SK-N-SH treated with all-trans-retinoic acid at 6 μM for 48 hours (cell line): ENCODE data around the gene CEPT1.

Experiments used
- ARNTL ChIP-seq: fragments of 450-650 bp; formaldehyde crosslinking; IDR thresholded peaks from 2 replicates; pipeline ENCODE4 v1.5.0; 2020; ENCODE audit warnings: low read depth, mild to moderate bottlenecking, moderate library complexity, borderline replicate concordance
- ESRRG ChIP-seq: fragments of 250-450 bp; sonication (Bioruptor Pico); IDR thresholded peaks from 2 replicates; pipeline ENCODE4 v1.6.1; 2021; ENCODE audit warnings: mild to moderate bottlenecking
- ISL1 ChIP-seq: fragments of 250-450 bp; sonication (Bioruptor Pico); IDR thresholded peaks from 2 replicates; pipeline ENCODE4 v2.1.2; 2022; ENCODE audit warnings: mild to moderate bottlenecking, moderate library complexity
- OSR1 ChIP-seq: fragments of 250-450 bp; sonication (Bioruptor Pico); IDR thresholded peaks from 2 replicates; pipeline ENCODE4 v1.8.0; 2022; ENCODE audit warnings: moderate library complexity, mild to moderate bottlenecking, inconsistent platforms
- PATZ1 ChIP-seq: fragments of 250-450 bp; sonication (Bioruptor Pico); IDR thresholded peaks from 2 replicates; pipeline ENCODE4 v1.8.0; 2020; ENCODE audit warnings: mild to moderate bottlenecking, moderate library complexity, borderline replicate concordance
- SNAI2 ChIP-seq: fragments of 250-450 bp; sonication (Bioruptor Pico); IDR thresholded peaks from 2 replicates; pipeline ENCODE4 v1.5.0; 2020; ENCODE audit warnings: mild to moderate bottlenecking, moderate library complexity
- ZC3H10 ChIP-seq: fragments of 250-450 bp; sonication (Bioruptor Pico); IDR thresholded peaks from 2 replicates; pipeline ENCODE4 v1.5.1; 2021; ENCODE audit warnings: mild to moderate bottlenecking, moderate library complexity
- ZNF565 ChIP-seq: fragments of 450-650 bp; formaldehyde crosslinking; conservative IDR thresholded peaks from 2 replicates; pipeline ENCODE4 v1.5.0; 2020; ENCODE audit warnings: low read depth, mild to moderate bottlenecking, moderate library complexity
- TF ChIP-seq, protein P1 (sequence below): fragments of 250-450 bp; sonication (Bioruptor Pico); IDR thresholded peaks from 2 replicates; pipeline ENCODE4 v1.5.1; 2020; ENCODE audit warnings: low read depth, mild to moderate bottlenecking, moderate library complexity
- TF ChIP-seq, protein P2 (sequence below): fragments of 250-450 bp; sonication (Bioruptor Pico); IDR thresholded peaks from 2 replicates; pipeline ENCODE4 v1.5.0; 2020; ENCODE audit warnings: mild to moderate bottlenecking, moderate library complexity
- TF ChIP-seq, protein P3 (sequence below): fragments of 250-450 bp; sonication (Bioruptor Pico); IDR thresholded peaks from 2 replicates; pipeline ENCODE4 v1.5.1; 2021; ENCODE audit warnings: mild to moderate bottlenecking, moderate library complexity

- no peak for TF ChIP-seq SNAI2 (CRISPR knock-in tag)
- TF ChIP-seq PATZ1 (CRISPR knock-in tag), result no peak
- TF ChIP-seq ZC3H10 (CRISPR knock-in tag), result no peak
- TF ChIP-seq, protein P1, sequence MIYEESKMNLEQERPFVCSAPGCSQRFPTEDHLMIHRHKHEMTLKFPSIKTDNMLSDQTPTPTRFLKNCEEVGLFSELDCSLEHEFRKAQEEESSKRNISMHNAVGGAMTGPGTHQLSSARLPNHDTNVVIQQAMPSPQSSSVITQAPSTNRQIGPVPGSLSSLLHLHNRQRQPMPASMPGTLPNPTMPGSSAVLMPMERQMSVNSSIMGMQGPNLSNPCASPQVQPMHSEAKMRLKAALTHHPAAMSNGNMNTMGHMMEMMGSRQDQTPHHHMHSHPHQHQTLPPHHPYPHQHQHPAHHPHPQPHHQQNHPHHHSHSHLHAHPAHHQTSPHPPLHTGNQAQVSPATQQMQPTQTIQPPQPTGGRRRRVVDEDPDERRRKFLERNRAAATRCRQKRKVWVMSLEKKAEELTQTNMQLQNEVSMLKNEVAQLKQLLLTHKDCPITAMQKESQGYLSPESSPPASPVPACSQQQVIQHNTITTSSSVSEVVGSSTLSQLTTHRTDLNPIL, result no peak
- TF ChIP-seq OSR1 (CRISPR knock-in tag), result no peak
- TF ChIP-seq, protein P2, sequence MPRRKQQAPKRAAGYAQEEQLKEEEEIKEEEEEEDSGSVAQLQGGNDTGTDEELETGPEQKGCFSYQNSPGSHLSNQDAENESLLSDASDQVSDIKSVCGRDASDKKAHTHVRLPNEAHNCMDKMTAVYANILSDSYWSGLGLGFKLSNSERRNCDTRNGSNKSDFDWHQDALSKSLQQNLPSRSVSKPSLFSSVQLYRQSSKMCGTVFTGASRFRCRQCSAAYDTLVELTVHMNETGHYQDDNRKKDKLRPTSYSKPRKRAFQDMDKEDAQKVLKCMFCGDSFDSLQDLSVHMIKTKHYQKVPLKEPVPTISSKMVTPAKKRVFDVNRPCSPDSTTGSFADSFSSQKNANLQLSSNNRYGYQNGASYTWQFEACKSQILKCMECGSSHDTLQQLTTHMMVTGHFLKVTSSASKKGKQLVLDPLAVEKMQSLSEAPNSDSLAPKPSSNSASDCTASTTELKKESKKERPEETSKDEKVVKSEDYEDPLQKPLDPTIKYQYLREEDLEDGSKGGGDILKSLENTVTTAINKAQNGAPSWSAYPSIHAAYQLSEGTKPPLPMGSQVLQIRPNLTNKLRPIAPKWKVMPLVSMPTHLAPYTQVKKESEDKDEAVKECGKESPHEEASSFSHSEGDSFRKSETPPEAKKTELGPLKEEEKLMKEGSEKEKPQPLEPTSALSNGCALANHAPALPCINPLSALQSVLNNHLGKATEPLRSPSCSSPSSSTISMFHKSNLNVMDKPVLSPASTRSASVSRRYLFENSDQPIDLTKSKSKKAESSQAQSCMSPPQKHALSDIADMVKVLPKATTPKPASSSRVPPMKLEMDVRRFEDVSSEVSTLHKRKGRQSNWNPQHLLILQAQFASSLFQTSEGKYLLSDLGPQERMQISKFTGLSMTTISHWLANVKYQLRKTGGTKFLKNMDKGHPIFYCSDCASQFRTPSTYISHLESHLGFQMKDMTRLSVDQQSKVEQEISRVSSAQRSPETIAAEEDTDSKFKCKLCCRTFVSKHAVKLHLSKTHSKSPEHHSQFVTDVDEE (CRISPR knock-in tag), result no peak
- TF ChIP-seq, protein P3, sequence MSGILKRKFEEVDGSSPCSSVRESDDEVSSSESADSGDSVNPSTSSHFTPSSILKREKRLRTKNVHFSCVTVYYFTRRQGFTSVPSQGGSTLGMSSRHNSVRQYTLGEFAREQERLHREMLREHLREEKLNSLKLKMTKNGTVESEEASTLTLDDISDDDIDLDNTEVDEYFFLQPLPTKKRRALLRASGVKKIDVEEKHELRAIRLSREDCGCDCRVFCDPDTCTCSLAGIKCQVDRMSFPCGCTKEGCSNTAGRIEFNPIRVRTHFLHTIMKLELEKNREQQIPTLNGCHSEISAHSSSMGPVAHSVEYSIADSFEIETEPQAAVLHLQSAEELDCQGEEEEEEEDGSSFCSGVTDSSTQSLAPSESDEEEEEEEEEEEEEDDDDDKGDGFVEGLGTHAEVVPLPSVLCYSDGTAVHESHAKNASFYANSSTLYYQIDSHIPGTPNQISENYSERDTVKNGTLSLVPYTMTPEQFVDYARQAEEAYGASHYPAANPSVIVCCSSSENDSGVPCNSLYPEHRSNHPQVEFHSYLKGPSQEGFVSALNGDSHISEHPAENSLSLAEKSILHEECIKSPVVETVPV (CRISPR knock-in tag), result no peak
- TF ChIP-seq ISL1 (CRISPR knock-in tag), result no peak
- TF ChIP-seq ZNF565 (CRISPR knock-in tag), result no peak
- TF ChIP-seq ESRRG (CRISPR knock-in tag), result no peak
- no peak for TF ChIP-seq ARNTL
Measured at GRCh38 chr1:111133866-111134265, 6.2 kb upstream of the CEPT1 start.
